ENCODE measurements around the gene PLA2G7.

GRCh38 chr6:46676604-46677313, 58.4 kb downstream of the PLA2G7 start:
- TF ChIP-seq CTCF (IDR thresholded peaks at IDR 0.05; ENCODE audit: low read depth, low read length) (no peak), EZH2phosphoT487 (IDR thresholded peaks at IDR 0.05; ENCODE audit: low read depth) (no peak)

Data from OCI-LY3 (cell line).